Stimulated activated naive CD4-positive, alpha-beta T cell (primary cell): ENCODE measurements around the gene IQCE.

Experiments
- DNase-seq, 6 experiments: peaks; one replicate each; lab custom pipeline; 2025; lab: John Stamatoyannopoulos, UW

Gene IQCE

GRCh38 chr7:2614631-2615330, 56.0 kb downstream of the IQCE start:
- DNase-seq, result no peak

GRCh38 chr7:2616387-2617324, 57.9 kb downstream of the IQCE start:
- DNase-seq, result no peak

- DNase-seq, result no peak
Measured at GRCh38 chr7:2617325-2617905, 58.6 kb downstream of the IQCE start.

- DNase-seq, result no peak
Measured at GRCh38 chr7:2619116-2619515, 60.3 kb downstream of the IQCE start.

GRCh38 chr7:2621061-2621828, 62.5 kb downstream of the IQCE start:
- DNase-seq, result no peak

GRCh38 chr7:2621948-2622640, 63.3 kb downstream of the IQCE start:
- no peak for DNase-seq

- DNase-seq, result no peak
Measured at GRCh38 chr7:2622869-2623697, 64.3 kb downstream of the IQCE start.

GRCh38 chr7:2623698-2624014, 64.9 kb downstream of the IQCE start:
- DNase-seq, result no peak

- no peak for DNase-seq
Measured at GRCh38 chr7:2624293-2624886, 65.6 kb downstream of the IQCE start.

- DNase-seq, result no peak
Measured at GRCh38 chr7:2626498-2627117, 67.8 kb downstream of the IQCE start.

GRCh38 chr7:2627258-2628129, 68.7 kb downstream of the IQCE start:
- DNase-seq, result no peak

GRCh38 chr7:2628130-2628482, 69.3 kb downstream of the IQCE start:
- no peak for DNase-seq

- no peak for DNase-seq
Measured at GRCh38 chr7:2628891-2629290, 70.1 kb downstream of the IQCE start.

GRCh38 chr7:2629746-2630681, 71.2 kb downstream of the IQCE start:
- no peak for DNase-seq

- DNase-seq, result peak in 1 of 6 experiments; percentile 52
Measured at GRCh38 chr7:2631946-2632732, 73.4 kb downstream of the IQCE start, which contains the start of gene TTYH3. TTYH3 (plus strand) TSS chr7:2631986; CDS start chr7:2632156, 170 bp downstream.

- DNase-seq, result peak in 5 of 6 experiments; percentile 8 to 53 (median 35)
Measured at GRCh38 chr7:2632733-2633537, 74.2 kb downstream of the IQCE start.
